ENCODE measurements around the gene CAPZB.

The CAPZB gene

DNA sequence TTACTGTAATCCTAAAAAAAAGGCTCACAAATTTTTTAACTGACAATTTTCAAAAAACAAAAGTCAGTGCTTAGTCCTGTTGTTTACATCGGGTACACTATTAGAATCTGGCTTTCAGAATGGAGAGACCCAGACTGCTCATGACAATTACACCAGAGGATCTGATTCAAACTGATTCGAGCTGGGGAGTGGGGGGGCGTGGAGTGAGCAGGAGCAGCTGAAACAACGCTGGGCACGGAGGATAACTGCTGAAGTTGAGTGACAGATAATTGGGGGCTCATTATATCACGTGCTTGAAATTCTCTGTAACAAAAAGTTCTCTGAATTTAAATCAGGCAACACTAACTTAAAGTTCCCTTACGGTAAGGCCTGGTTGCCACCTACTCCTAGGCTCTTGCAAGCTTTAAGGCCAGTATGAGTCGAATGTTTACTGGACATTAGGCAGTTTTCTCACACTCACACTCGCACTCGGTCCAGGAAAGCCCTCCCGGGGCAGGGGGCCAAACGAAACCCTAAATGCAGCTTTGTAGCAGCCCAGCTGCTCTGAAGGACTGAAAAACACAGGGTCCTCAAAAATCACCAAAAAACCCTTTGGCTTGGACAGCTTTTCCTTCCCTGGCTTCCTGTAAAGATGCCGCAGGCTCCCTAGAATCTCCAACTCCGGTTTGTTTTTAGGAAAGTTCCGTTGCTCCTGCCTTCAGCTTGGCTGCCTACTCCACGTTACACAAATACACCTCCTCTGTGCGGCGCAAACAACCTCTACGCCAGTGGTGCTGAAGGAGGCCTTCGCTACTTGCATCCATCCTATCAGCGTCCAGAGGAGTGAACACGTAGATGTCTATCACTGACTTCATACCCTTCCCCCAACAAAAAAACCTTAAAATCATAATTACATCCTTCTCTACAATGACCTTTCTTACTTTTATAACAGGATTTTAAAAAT is 42.9 kb downstream of the CAPZB start:
- Histone ChIP-seq H3K4me3 (ENCODE audit: low read depth, low read length) (no peak overlapping the region), H3K27ac (peak overlapping the region; percentile 35), H3K27me3 (replicated peaks) (no peaks in the 10 kb centered on the region), H3K36me3 (replicated peaks) (no peaks in the 10 kb centered on the region)
- DNase-seq = no peak
- TF ChIP-seq, protein P1, sequence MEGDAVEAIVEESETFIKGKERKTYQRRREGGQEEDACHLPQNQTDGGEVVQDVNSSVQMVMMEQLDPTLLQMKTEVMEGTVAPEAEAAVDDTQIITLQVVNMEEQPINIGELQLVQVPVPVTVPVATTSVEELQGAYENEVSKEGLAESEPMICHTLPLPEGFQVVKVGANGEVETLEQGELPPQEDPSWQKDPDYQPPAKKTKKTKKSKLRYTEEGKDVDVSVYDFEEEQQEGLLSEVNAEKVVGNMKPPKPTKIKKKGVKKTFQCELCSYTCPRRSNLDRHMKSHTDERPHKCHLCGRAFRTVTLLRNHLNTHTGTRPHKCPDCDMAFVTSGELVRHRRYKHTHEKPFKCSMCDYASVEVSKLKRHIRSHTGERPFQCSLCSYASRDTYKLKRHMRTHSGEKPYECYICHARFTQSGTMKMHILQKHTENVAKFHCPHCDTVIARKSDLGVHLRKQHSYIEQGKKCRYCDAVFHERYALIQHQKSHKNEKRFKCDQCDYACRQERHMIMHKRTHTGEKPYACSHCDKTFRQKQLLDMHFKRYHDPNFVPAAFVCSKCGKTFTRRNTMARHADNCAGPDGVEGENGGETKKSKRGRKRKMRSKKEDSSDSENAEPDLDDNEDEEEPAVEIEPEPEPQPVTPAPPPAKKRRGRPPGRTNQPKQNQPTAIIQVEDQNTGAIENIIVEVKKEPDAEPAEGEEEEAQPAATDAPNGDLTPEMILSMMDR (IDR thresholded peaks at IDR 0.05; ENCODE audit: low read depth, low read length, missing control alignments) = no peak
- in situ Hi-C loops (cut with HindIII; ENCODE audit: low pct_ligation_motif_present, low sequenced_read_pairs) = no loop called here

DNA sequence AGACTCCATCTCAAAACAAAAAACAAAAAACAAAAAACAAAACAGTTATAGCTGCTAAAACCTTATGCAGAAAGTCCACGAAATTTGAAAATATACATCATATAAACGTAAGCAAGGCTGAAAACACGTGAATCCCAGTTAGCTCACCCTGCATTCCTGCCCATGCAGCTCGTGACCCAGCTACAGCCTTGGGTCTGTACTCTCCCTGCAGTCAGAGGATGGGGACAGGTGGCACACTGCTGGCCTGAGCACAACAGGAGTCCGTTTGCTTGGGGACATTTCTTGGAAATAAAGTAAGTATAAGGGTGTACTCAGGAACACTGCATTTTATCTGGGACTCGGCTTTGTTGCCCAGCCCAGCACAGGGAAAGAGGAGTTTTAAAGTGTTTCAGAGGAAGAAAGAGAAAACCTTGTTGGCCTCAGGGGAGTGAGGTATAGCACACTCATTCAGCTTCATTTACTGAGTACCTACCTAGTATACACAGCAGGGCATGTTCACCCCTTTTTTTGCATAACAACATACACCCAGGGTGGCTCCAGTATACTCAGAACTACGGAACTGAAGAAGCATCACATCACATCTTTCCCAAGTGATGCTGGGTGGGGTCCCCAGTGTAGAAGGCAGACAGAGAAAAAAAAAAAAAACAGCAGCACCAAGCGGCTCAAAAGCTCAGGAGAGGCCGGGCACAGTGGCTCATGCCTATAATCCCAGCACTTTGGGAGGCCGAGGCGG is 44.1 kb downstream of the CAPZB start:
- no peaks in the 10 kb centered on the region for H3K36me3 ChIP-seq (replicated peaks)
- H3K4me3 ChIP-seq (ENCODE audit: low read depth, low read length) = no peak overlapping the region
- no peak for DNase-seq
- in situ Hi-C loops (cut with HindIII; ENCODE audit: low pct_ligation_motif_present, low sequenced_read_pairs) = no loop called here
- peak overlapping the region; percentile 89 for H3K27ac ChIP-seq
- no peaks in the 10 kb centered on the region for H3K27me3 ChIP-seq (replicated peaks)
- TF ChIP-seq, protein P1 (IDR thresholded peaks at IDR 0.05; ENCODE audit: low read depth, low read length, missing control alignments) = no peak

DNA sequence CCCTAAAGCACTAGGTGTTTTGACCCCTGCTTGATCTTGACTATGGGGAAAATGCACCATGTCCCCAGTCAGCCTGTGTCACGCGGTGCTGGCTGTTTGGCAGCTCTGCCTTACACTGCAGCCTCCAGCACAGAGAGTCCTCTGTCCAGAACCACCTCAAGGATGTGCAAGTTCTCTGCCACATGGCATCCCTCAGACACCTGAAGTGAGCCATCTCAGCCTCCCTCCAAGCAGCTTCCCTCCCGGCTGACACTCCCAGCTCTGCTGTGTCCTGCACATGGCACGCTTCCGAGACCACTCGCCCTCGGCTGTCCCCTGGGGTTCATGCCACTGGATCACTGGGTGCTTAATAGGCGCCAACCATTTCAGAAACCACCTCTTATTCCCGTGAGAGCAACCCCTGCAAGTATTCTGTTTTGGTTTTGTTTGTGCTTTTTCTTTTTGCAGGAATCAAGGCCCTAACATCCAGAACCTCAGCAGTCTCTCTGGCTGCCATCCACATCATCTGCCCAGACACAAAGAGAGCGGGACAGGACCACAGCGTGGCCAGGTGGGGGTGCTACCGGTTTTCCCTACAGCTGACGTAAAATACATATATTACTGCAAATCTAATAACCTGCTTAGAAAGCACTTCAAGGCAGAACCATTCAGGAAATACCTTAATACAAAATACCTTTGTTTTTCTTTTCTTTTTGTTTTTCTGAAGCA is 45.7 kb downstream of the CAPZB start:
- peak overlapping the region; percentile 89 for H3K27ac ChIP-seq
- no peaks in the 10 kb centered on the region for H3K36me3 ChIP-seq (replicated peaks)
- TF ChIP-seq, protein P1 (IDR thresholded peaks at IDR 0.05; ENCODE audit: low read depth, low read length, missing control alignments) = peak; percentile 37
- H3K4me3 ChIP-seq (ENCODE audit: low read depth, low read length) = no peak overlapping the region
- DNase-seq = no peak
- in situ Hi-C loops (cut with HindIII; ENCODE audit: low pct_ligation_motif_present, low sequenced_read_pairs) = no loop called here
- no peaks in the 10 kb centered on the region for H3K27me3 ChIP-seq (replicated peaks)

DNA sequence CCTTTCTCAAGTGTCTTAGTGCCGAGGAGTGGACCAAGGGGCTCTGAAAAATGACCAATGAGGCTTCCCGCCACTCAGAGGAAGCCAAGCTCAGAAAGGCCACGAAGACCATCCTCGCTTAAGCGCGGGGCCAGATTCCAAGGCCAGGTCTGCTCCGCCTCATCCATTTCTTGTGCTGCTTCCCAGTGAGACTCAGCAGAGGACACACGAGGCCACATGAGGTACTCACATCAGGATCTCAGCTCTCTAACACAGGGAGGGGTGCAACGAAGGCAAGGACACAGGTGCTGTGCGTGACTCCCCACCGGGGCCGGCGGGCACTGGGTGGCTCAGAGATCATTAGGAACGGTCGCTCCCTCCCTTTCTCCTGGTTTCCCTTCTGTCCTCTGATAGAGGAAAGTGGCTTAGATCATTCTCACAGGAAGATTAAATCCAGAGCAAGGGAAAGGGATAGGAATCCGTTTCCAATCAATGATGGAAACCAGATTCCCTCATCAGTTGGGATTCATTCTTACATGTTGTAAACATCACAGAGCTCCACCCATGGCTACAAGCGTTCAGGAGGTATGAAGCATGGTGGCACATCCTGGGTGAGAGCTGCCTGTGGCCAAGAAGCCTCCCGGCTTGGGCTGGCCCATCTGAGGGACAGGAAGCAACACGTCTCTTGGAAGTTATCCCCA is 46.7 kb downstream of the CAPZB start:
- TF ChIP-seq, protein P1 (IDR thresholded peaks at IDR 0.05; ENCODE audit: low read depth, low read length, missing control alignments) = no peak
- in situ Hi-C loops (cut with HindIII; ENCODE audit: low pct_ligation_motif_present, low sequenced_read_pairs) = no loop called here
- Histone ChIP-seq H3K27me3 (replicated peaks) (no peaks in the 10 kb centered on the region), H3K27ac (peak overlapping the region; percentile 89), H3K36me3 (replicated peaks) (no peaks in the 10 kb centered on the region), H3K4me3 (ENCODE audit: low read depth, low read length) (no peak overlapping the region)
- no peak for DNase-seq

DNA sequence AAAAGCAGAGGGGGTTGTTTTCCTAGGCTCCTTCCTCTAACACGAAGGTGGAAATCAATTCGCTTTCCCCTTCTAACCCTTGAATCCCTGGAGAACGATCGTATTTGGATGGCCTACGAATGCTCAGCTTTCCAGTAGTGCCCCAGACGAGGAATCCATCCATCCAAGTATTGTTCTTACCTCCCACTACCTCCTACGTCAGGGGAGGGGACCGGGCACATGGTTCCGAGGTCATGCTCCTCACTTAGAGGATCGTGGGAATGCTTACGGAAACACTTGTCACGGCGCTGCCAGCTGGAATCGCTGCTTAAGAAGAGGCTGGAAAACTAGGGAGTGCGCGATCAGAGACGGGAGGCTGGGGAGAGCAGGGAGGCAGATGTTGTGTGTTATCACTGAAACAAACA is 47.4 kb downstream of the CAPZB start:
- peak; percentile 89 for DNase-seq
- no peak overlapping the region for H3K4me3 ChIP-seq (ENCODE audit: low read depth, low read length)
- TF ChIP-seq, protein P1 (IDR thresholded peaks at IDR 0.05; ENCODE audit: low read depth, low read length, missing control alignments) = no peak
- H3K27ac ChIP-seq = peak overlapping the region; percentile 89
- no peaks in the 10 kb centered on the region for H3K36me3 ChIP-seq (replicated peaks)
- in situ Hi-C loops (cut with HindIII; ENCODE audit: low pct_ligation_motif_present, low sequenced_read_pairs) = no loop called here
- H3K27me3 ChIP-seq (replicated peaks) = no peaks in the 10 kb centered on the region

All from brain microvascular endothelial cell (primary cell).